ENCODE measurements around the gene RAB7A. TPM values are rescaled to one million over a fixed set of nuclear protein-coding genes. Genes with fewer than 3 reads are reported as not detected.

RAB7A gene
- total RNA-seq, 1 donor from 2014 or later, result 319 TPM

DNA sequence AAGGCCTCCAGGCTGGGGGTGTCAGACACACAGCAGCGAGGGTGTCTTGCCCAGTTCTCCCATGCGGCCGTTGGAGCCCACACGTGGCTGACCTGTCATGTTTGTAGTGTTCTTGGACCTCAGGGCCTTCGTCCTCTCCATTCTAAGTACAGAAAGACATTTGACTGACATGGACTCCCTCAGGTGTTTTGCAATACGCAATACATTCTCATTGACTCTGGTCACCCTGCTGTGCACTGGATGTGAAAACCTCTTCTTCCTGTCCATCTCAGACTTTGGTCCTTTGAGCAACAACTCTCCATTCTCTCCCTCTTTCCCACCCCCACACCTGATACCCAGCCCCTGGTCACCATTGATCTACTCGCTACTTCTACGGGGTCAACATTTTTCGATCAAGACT is 124.6 kb downstream of the RAB7A start:
- peaks cover 6% of the 10 kb centered on the region for H3K4me1 ChIP-seq (ENCODE audit: insufficient read depth, low read length)
- Mint-ChIP-seq H3K4me3 (ENCODE audit: unreplicated experiment) (no peak overlapping the region), H3K27ac (ENCODE audit: unreplicated experiment) (no peak overlapping the region), H3K9me3 (ENCODE audit: unreplicated experiment) (peaks cover 16% of the 10 kb centered on the region), H3K36me3 (ENCODE audit: low read depth, unreplicated experiment) (peaks cover 12% of the 10 kb centered on the region), H3K4me1 (ENCODE audit: low read depth, unreplicated experiment) (peaks cover 3% of the 10 kb centered on the region), H3K27me3 (ENCODE audit: low read depth, unreplicated experiment) (peaks cover 4% of the 10 kb centered on the region)
- FAIRE-seq (no peak), DNase-seq (ENCODE audit: low read depth) (no peak)
- no peaks in the 10 kb centered on the region for H3K27me3 ChIP-seq (ENCODE audit: insufficient read depth, low read length)
- no peak for TF ChIP-seq EZH2 (IDR thresholded peaks at IDR 0.05; ENCODE audit: insufficient read depth, low read length)
- TF ChIP-seq, protein P1, sequence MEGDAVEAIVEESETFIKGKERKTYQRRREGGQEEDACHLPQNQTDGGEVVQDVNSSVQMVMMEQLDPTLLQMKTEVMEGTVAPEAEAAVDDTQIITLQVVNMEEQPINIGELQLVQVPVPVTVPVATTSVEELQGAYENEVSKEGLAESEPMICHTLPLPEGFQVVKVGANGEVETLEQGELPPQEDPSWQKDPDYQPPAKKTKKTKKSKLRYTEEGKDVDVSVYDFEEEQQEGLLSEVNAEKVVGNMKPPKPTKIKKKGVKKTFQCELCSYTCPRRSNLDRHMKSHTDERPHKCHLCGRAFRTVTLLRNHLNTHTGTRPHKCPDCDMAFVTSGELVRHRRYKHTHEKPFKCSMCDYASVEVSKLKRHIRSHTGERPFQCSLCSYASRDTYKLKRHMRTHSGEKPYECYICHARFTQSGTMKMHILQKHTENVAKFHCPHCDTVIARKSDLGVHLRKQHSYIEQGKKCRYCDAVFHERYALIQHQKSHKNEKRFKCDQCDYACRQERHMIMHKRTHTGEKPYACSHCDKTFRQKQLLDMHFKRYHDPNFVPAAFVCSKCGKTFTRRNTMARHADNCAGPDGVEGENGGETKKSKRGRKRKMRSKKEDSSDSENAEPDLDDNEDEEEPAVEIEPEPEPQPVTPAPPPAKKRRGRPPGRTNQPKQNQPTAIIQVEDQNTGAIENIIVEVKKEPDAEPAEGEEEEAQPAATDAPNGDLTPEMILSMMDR (IDR thresholded peaks at IDR 0.05; ENCODE audit: insufficient read depth, low read depth, low read length), result no peak
- no peak overlapping the region for H3K4me3 ChIP-seq (ENCODE audit: insufficient read depth, low read depth, low read length)
- H3K9me3 ChIP-seq (ENCODE audit: insufficient read depth, low read depth, low read length), result peaks cover 5% of the 10 kb centered on the region
- H2AFZ ChIP-seq (ENCODE audit: low read depth, low read length), result no peak overlapping the region
- no peaks in the 10 kb centered on the region for H4K20me1 ChIP-seq (ENCODE audit: insufficient read depth, low read length)
- H3K79me2 ChIP-seq (ENCODE audit: insufficient read depth, low read length), result no peaks in the 10 kb centered on the region
- no peaks in the 10 kb centered on the region for H3K36me3 ChIP-seq (ENCODE audit: insufficient read depth, low read length)
- no peak overlapping the region for H3K4me2 ChIP-seq (ENCODE audit: low read length)
- no peak overlapping the region for H3K9ac ChIP-seq (ENCODE audit: low read length)
- H3K27ac ChIP-seq (ENCODE audit: low read depth, low read length), result no peak overlapping the region

DNA sequence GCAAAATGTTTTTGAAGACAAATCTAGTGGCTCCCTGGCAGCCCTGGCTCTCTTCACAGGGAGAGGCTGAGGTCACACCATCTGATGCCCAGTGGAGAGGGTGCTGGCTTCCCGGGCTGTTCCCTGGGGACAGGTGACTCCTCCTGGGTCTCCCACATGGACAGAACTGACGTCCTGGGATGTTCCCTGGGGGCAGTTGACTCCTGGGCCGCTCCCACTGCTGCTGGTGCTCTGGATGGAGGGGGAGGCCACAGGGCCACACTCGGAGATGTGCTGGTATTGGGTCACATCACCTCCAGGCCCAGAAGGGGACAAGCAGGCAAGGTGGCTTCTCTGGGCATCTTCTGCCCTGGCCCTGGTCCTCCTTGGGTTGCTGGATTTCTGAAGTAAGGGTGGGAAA is 125.6 kb downstream of the RAB7A start:
- Histone ChIP-seq H3K9ac (ENCODE audit: low read length) (no peak overlapping the region), H3K4me2 (ENCODE audit: low read length) (no peak overlapping the region), H3K4me1 (ENCODE audit: insufficient read depth, low read length) (no peaks in the 10 kb centered on the region), H3K27ac (ENCODE audit: low read depth, low read length) (no peak overlapping the region), H3K4me3 (ENCODE audit: insufficient read depth, low read depth, low read length) (no peak overlapping the region), H3K36me3 (ENCODE audit: insufficient read depth, low read length) (no peaks in the 10 kb centered on the region), H3K9me3 (ENCODE audit: insufficient read depth, low read depth, low read length) (peaks cover 10% of the 10 kb centered on the region), H3K79me2 (ENCODE audit: insufficient read depth, low read length) (no peaks in the 10 kb centered on the region), H3K27me3 (ENCODE audit: insufficient read depth, low read length) (no peaks in the 10 kb centered on the region), H2AFZ (ENCODE audit: low read depth, low read length) (no peak overlapping the region), H4K20me1 (ENCODE audit: insufficient read depth, low read length) (no peaks in the 10 kb centered on the region)
- Mint-ChIP-seq H3K4me3 (ENCODE audit: unreplicated experiment) (no peak overlapping the region), H3K9me3 (ENCODE audit: unreplicated experiment) (peaks cover 24% of the 10 kb centered on the region), H3K27ac (ENCODE audit: unreplicated experiment) (no peak overlapping the region), H3K36me3 (ENCODE audit: low read depth, unreplicated experiment) (peaks cover 14% of the 10 kb centered on the region), H3K27me3 (ENCODE audit: low read depth, unreplicated experiment) (peaks cover 4% of the 10 kb centered on the region), H3K4me1 (ENCODE audit: low read depth, unreplicated experiment) (no peaks in the 10 kb centered on the region)
- DNase-seq (ENCODE audit: low read depth) (no peak), FAIRE-seq (no peak)
- no peak for TF ChIP-seq EZH2 (IDR thresholded peaks at IDR 0.05; ENCODE audit: insufficient read depth, low read length)
- TF ChIP-seq, protein P1 (IDR thresholded peaks at IDR 0.05; ENCODE audit: insufficient read depth, low read depth, low read length), result no peak

DNA sequence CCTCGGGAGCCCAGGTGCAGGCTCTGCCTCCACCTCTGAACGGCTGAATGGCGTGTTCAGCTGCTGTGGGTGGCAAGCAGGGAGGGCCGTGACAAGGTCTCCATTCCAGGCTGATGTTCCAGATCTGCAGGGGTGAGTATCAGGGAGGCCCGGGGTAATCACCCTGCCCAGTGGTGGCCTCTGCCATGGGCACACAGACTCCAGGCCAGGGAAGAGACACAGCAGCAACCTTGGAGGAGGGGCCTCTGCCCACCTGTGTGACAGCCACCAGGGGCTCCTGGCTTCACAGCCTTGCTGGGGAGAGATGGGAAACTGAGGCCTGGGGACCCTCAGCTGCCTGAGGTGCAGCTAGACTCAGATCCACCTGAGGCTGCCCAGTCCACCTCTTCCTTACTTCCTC is 127.8 kb downstream of the RAB7A start:
- Histone ChIP-seq H3K9me3 (ENCODE audit: insufficient read depth, low read depth, low read length) (peaks cover 11% of the 10 kb centered on the region), H3K79me2 (ENCODE audit: insufficient read depth, low read length) (no peaks in the 10 kb centered on the region), H3K4me3 (ENCODE audit: insufficient read depth, low read depth, low read length) (no peak overlapping the region), H3K36me3 (ENCODE audit: insufficient read depth, low read length) (no peaks in the 10 kb centered on the region), H3K4me2 (ENCODE audit: low read length) (no peak overlapping the region), H3K27me3 (ENCODE audit: insufficient read depth, low read length) (no peaks in the 10 kb centered on the region), H4K20me1 (ENCODE audit: insufficient read depth, low read length) (no peaks in the 10 kb centered on the region), H2AFZ (ENCODE audit: low read depth, low read length) (no peak overlapping the region), H3K27ac (ENCODE audit: low read depth, low read length) (no peak overlapping the region), H3K4me1 (ENCODE audit: insufficient read depth, low read length) (no peaks in the 10 kb centered on the region), H3K9ac (ENCODE audit: low read length) (no peak overlapping the region)
- DNase-seq (ENCODE audit: low read depth) (no peak), FAIRE-seq (no peak)
- Mint-ChIP-seq H3K36me3 (ENCODE audit: low read depth, unreplicated experiment) (peaks cover 18% of the 10 kb centered on the region), H3K27me3 (ENCODE audit: low read depth, unreplicated experiment) (peaks cover 2% of the 10 kb centered on the region), H3K4me3 (ENCODE audit: unreplicated experiment) (no peak overlapping the region), H3K27ac (ENCODE audit: unreplicated experiment) (no peak overlapping the region), H3K9me3 (ENCODE audit: unreplicated experiment) (peaks cover 33% of the 10 kb centered on the region), H3K4me1 (ENCODE audit: low read depth, unreplicated experiment) (no peaks in the 10 kb centered on the region)
- TF ChIP-seq, protein P1 (IDR thresholded peaks at IDR 0.05; ENCODE audit: insufficient read depth, low read depth, low read length), result no peak
- TF ChIP-seq EZH2 (IDR thresholded peaks at IDR 0.05; ENCODE audit: insufficient read depth, low read length), result no peak

All from astrocyte (in vitro differentiated cells and primary cell).